ENCODE results near the gene NR2F1-AS1.

- no peak for TF ChIP-seq CTCF (conservative IDR thresholded peaks at IDR 0.05; ENCODE audit: low read depth, low read length)
- no peak for TF ChIP-seq POLR2A (IDR thresholded peaks at IDR 0.05; ENCODE audit: low read depth, low read length)
- TF ChIP-seq NFE2L2 (IDR thresholded peaks at IDR 0.05; ENCODE audit: low read depth, low read length) = no peak
These were observed 128.8 kb downstream of the NR2F1-AS1 start for GRCh38 chr5:93452255-93452654.

Measured in IMR-90 (cell line).